HG03521 (cell line): ENCODE results near the gene STAT2.
"Not testable (repeated sequence)": the region's sequence is repeated elsewhere in the genome, so short reads cannot be mapped to it uniquely, and the experiment has no call there.

Experiments
- ATAC-seq: cut with Tn5 transposase; IDR thresholded peaks from one replicate; pipeline ENCODE4 v1.9.1; 2021; ENCODE audit warnings: mild to moderate bottlenecking, moderate library complexity; ENCODE audit not compliant: unreplicated experiment

STAT2 gene

DNA sequence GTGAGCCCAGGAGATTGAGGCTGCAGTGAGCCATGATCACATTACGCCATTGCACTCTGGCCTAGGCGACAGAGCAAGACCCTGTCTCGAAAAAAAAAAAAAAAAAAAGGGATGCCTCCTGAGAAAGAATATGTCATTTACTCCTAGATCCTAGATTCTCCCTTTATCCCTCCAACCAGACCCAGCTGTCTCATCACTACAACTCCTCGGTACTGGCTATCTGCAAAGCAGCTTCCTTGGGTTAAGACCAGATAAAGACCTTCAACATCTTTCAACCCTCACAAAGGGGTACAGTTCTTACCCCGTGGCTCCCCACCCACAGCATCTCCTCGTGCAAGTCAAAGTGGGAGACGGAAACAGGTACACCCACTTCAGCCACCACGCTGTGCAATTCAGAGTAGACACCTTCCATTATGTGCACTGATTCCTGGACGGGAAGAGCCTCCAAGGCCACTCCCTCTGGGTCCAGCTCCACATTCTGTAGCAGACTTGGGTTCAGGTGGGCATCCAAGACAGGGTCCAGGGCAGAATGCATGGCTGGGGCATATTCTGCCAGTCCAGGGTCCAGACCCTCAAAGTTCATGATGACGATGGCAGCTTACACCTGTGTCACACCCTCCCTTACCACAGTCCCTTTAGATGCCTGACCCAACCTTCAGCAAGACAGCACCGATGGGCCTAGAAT is 27.3 kb downstream of the STAT2 start:
- no peak for ATAC-seq

DNA sequence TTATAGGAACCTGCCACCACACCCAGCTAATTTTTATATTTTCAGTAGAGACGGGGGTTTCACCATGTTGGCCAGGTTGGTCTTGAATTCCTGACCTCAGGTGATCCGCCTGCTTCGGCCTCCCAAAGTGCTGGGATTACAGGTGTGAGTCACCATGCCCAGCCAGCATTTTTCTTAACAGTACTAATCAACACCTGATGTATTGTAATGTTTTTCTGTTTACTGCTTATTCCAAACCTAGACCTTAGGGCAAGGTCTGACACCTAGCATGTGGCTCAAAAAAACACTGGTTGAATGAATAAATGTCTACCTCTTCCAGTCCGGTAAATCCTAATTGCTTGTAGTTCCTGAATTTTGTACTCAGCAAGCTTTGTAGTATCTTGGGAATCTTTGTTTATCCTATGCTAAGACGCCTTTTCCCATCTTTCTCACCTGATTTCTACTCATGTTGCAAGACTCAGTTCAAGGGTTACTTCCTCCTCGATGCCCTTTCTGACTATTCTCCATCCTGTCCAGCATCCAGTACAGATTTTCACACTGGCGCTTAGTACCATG is 28.9 kb downstream of the STAT2 start:
- no peak for ATAC-seq

- ATAC-seq, result no peak
Observed at GRCh38 chr12:56326533-56326932, 33.4 kb downstream of the STAT2 start.

DNA sequence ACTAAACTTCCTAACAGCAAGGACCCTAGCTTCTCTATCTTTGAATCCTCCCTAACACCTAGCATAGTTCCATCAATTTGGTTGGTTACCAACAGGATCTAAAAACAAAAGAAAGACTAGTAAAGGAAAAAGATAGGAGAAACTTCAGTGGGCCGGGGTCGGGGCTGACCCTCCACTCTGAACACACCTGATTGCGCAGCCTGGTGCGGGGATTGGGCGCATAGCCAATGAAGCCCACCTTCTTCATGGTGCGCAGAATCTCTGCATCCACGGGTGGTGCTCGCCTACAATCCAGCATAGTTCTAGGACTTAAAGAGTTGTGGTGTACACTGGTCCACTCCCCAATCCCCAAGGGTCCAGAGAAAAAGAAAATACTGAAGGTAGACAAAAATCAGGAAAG is 33.8 kb downstream of the STAT2 start:
- ATAC-seq, result no peak

DNA sequence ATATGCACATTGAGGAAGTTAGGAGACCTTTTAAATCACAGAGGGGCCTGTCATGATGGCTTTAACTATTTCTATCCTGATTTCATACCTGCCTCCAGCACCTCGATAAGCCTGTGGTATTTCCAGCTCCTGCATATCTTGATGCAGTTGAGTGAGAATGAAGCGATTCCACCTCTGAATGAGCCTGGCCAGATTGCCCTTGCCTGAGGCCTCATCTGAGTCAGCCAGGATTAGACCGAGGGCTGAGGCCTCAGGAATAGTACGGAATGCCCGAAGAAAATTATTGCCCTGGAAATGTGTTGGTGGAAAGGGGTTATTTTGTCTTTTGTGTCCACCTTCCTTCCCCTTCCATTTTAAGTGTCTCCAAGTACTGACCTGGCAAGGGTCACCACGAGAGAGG is 35.7 kb downstream of the STAT2 start:
- ATAC-seq, result no peak

GRCh38 chr12:56321610-56322009 is 38.3 kb downstream of the STAT2 start:
- not testable (repeated sequence) for ATAC-seq

GRCh38 chr12:56321027-56321426 is 38.9 kb downstream of the STAT2 start:
- ATAC-seq, result no peak

- ATAC-seq, result no peak
Observed at GRCh38 chr12:56317675-56318074, 42.2 kb downstream of the STAT2 start.

- peak; percentile 87 for ATAC-seq
Observed at GRCh38 chr12:56315622-56316473, 44.1 kb downstream of the STAT2 start, which contains the start of gene CNPY2. Gene CNPY2, minus strand, starts transcription at chr12:56315988. Its CDS starts 771 bp downstream, at chr12:56315217.

DNA sequence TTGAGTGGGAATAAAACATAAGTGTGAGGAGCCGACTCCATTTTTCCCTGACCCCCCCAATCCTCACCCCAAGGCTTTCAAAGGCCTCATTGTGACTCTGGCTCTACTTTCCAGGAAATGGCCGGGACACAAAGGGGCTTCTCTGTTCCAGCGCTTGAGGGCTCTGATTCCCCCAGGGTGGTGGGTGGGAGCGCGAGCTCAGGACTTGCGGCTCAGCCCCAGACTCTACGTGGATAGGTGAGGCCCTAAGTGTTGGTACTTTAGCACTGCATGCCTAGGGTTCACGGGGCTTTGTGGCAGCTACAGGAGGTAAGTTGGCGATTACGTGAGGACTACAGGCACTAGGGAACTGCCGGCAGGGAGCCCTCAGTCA is 44.7 kb downstream of the STAT2 start:
- no peak for ATAC-seq

DNA sequence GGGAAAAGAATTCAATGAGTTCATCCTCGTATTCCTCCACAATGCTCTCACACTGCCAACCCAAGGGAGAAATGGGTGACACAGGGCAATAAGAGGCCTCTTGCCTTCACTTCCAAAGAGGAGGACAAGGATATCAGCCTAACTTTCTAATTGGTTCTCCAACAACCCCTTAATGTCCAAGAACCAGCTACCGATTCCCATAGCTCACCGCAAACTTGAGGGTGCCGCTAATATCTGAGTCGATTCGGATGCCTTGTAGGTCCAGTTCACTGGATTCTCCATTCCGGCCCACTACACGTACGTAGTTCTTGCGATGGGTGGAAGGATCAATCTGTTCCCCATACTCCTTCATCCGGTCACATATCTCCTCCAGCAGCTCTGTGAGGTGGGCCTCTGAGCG is 48.9 kb downstream of the STAT2 start:
- ATAC-seq, result no peak

GRCh38 chr12:56308714-56309113 is 51.2 kb downstream of the STAT2 start:
- ATAC-seq, result no peak

- no peak for ATAC-seq
Observed at GRCh38 chr12:56307221-56307965, 52.5 kb downstream of the STAT2 start.

DNA sequence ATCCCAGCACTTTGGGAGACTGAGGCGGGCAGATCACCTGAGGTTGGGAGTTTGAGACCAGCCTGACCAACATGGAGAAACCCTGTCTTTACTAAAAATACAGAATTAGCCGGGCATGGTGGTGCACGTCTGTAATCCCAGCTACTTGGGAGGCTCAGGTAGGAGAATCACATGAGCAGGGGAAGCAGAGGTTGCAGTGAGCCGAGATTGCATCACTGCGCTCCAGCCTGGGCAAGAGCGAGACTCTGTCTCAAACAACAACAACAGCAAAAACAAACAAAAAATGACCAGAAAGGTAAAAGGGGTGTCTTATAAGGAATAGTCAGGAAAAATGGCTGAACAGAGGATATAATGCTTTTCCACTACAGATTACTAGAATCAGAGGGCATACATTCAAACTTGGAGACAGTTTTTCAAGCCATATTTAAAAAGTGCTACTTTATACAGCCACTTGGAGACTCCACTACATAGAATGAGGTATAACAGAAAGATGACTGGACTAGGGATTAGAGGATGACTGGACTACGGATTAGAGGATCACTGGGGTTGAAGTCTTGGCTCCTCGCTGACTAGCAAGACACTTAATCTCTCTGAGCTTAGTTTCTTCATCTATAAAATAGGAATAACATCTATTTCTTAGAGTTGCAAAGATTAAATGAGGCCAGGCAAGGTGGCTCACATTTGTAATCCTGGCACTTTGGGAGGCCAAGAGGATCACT is 54.9 kb downstream of the STAT2 start:
- ATAC-seq, result no peak

- no peak for ATAC-seq
Observed at GRCh38 chr12:56304276-56304675, 55.6 kb downstream of the STAT2 start.

DNA sequence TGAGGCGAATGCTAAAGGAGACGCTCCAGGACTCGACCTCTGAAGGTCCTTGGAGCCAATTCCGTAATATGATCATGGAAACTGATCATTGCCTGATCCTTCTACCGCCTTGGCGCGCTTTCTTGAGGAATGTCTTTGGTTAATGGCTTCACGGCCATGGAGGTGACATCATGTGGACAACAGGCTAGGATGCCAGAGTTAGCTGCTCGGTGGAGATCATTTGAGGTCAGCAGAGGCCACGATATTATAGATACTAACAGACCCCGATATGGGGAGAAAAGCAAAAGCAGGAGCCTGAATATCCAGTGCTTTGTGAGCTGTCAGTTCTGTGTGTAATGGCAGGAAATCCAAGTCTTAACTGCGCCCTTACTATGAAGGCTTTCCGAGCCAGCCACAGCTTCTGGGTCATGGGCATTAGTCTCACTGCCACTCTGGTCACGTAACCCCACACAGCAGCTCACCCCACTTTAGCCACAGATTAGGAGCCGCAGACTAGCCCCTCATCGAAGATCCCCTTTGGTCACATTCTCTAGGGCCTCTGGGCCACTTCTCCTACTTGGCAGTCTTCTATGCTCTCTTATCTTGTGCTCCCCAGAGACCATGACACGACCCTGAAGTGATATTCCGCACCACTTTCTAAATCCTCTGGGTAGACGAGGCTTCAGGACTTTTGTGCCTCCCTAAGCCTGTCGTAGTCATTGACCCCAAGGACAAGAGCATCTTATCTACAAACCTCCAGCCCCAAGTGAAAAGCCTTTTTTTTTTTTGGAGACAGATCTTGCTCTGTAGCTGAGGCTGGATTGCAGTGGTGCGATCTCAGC is 59.1 kb downstream of the STAT2 start:
- no peak for ATAC-seq

GRCh38 chr12:56299853-56300643 is 59.9 kb downstream of the STAT2 start, which contains the start of gene CS:
Gene CS, minus strand, starts transcription at chr12:56300330. Its CDS starts 129 bp downstream, at chr12:56300201.
- ATAC-seq, result peak; percentile 94

DNA sequence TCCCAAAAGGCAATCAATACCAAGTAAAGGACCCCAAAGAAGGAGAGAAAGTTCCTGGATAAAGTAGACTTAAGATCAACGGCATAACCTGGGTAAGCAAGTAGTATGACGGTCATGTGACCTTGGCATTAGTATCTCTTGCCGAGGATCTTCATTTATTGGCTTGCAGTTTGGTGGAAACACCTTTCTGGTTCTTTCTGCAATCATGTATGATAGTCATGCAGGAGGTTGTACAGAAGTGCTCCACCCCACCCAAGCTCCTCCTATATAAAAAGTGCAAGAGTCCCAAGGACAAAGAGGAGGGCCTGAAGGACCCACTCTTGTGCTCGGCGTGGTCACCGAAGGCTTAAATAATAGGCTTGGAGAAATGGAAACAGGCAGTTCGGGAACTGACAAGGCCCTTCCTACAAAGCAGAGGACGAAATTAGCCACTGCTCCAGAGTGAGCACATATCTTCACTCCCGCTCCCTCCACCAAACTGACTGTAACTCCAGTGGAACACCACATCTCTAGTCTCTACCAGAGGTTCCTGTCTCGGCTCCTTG is 60.5 kb downstream of the STAT2 start:
- no peak for ATAC-seq

GRCh38 chr12:56298828-56299227 is 61.1 kb downstream of the STAT2 start:
- no peak for ATAC-seq
